Aorta (tissue), 5 donors: ENCODE results near the gene PTPRM. TPM values are rescaled to one million over a fixed set of nuclear protein-coding genes. Genes with fewer than 3 reads are reported as not detected.

ENCODE experiments used
- ATAC-seq: fragments of 200-7000 bp; cut with Tn5 transposase; one replicate; pipeline ENCODE4 v1.9.1; 2022; ENCODE audit warnings: moderate library complexity; ENCODE audit not compliant: low FRiP score
- DNase-seq, 2 donors: peaks; one replicate each; pipeline ENCODE4 v3.0.0-alpha.2; 2020
- H3K27ac ChIP-seq, 2 donors: one replicate each; pipeline ENCODE4 v1.5.1; 2013; ENCODE audit warnings: low read length in 2 of 2, mild to moderate bottlenecking in 2 of 2, moderate library complexity in 2 of 2, control low read depth in 1 of 2, inconsistent platforms in 1 of 2, low read depth in 1 of 2
- H3K27me3 ChIP-seq, 2 donors: one replicate each; pipeline ENCODE4 v1.6.1; 2013; ENCODE audit warnings: control low read depth in 1 of 2, low read length in 1 of 2, mild to moderate bottlenecking in 1 of 2, moderate library complexity in 1 of 2; ENCODE audit not compliant: insufficient read depth in 2 of 2, control insufficient read depth in 1 of 2
- H3K36me3 ChIP-seq, 2 donors: one replicate each; pipeline ENCODE4 v1.6.1; 2013; ENCODE audit warnings: control low read depth in 1 of 2, low read length in 1 of 2, mild to moderate bottlenecking in 1 of 2; ENCODE audit not compliant: insufficient read depth in 2 of 2, control insufficient read depth in 1 of 2
- H3K4me1 ChIP-seq, 2 donors: one replicate each; pipeline ENCODE4 v1.6.1; 2013; ENCODE audit warnings: low read length in 2 of 2, control low read depth in 1 of 2, mild to moderate bottlenecking in 1 of 2, moderate library complexity in 1 of 2; ENCODE audit not compliant: insufficient read depth in 2 of 2, control insufficient read depth in 1 of 2
- H3K4me3 ChIP-seq, 2 donors: one replicate each; pipeline ENCODE4 v1.5.1; 2013; ENCODE audit warnings: low read length in 2 of 2, control low read depth in 1 of 2, mild to moderate bottlenecking in 1 of 2
- H3K9me3 ChIP-seq: one replicate; pipeline ENCODE4 v1.6.1; 2013; ENCODE audit warnings: mild to moderate bottlenecking, low read length; ENCODE audit not compliant: control insufficient read depth
- WGBS, 2 donors: extraction: QIAGEN DNeasy Blood & Tissue Kit; methylation state at CpG; one replicate each; pipeline ENCODE4 v1.1.7; 2013; 5-methylcytosine and 5-hydroxymethylcytosine counted together
- intact Hi-C, 2 donors: fragments of 100-400 bp; cut with DNase I; formaldehyde crosslinking; loops; one replicate each; pipeline versions ENCODE4 v1.14.2 to v1.15.0; 2022
- polyA plus RNA-seq, 2 donors: library from polyadenylated mRNA; stranded (reverse); fragments of 200-250 nt; gene quantifications; one replicate each; pipeline ENCODE4 v1.2.3, GENCODE V29; 2013
- total RNA-seq, 2 donors: library from RNA; stranded (reverse); fragmentation: NEBNext Ultra II Directional; extraction: Animal tissue kit (Norgen Biotek cat#: 25700); gene quantifications; one replicate each; pipeline ENCODE4 v1.2.1, GENCODE V29; 2021
- donor health status: healthy with polysubstance abuse.
- donor health status: Bipolar disorder and iron deficiency.
- donor health status: DM: no; HTN: no; CAD: no.
- donor health status: DM: no; HTN: no; CAD: no.
- donor health status: DM: yes; HTN: yes; CAD: no.

The PTPRM gene
- total and polyA plus RNA-seq, 4 donors: 10.6 to 98.9 (median 65.6) TPM

- DNase-seq (no peak), ATAC-seq (no peak)
- Histone ChIP-seq H3K4me3 (no peak overlapping the region), H3K4me1 (no peaks in the 10 kb centered on the region), H3K27ac (no peak overlapping the region), H3K9me3 (no peaks in the 10 kb centered on the region), H3K27me3 (no peaks in the 10 kb centered on the region), H3K36me3 (no peaks in the 10 kb centered on the region)
- WGBS, 2 donors: 93 to 96% methylated on average over 4 of the region's 4 CpGs
- intact Hi-C loops: loop anchor here in 1 of 2 donors (1.0 kb wide), 1 partner anchor 14 kb away; no protein-coding TSS in a partner anchor
Measured at GRCh38 chr18:7940971-7941370, 373.9 kb downstream of the PTPRM start.

- intact Hi-C loops: loop anchor here in 1 of 2 donors (1.0 kb wide), 1 partner anchor 14 kb away; no protein-coding TSS in a partner anchor
- Histone ChIP-seq H3K27ac (no peak overlapping the region), H3K27me3 (no peaks in the 10 kb centered on the region), H3K4me1 (no peaks in the 10 kb centered on the region), H3K9me3 (no peaks in the 10 kb centered on the region), H3K4me3 (no peak overlapping the region), H3K36me3 (no peaks in the 10 kb centered on the region)
- no peak for DNase-seq
- no peak for ATAC-seq
- 89 to 90% methylated on average over 6 of the region's 6 CpGs for WGBS, 2 donors
Measured at GRCh38 chr18:7941533-7941932, 374.4 kb downstream of the PTPRM start.

- no peak for ATAC-seq
- H3K36me3 ChIP-seq: no peaks in the 10 kb centered on the region
- H3K27ac ChIP-seq: no peak overlapping the region
- H3K4me1 ChIP-seq: no peaks in the 10 kb centered on the region
- WGBS, 2 donors: 3 to 44% methylated on average over 3 of the region's 3 CpGs
- no peak for DNase-seq
- H3K27me3 ChIP-seq: no peaks in the 10 kb centered on the region
- intact Hi-C loops: loop anchor here in 1 of 2 donors (5.0 kb wide), 1 partner anchor 446 kb away; no protein-coding TSS in a partner anchor
- no peaks in the 10 kb centered on the region for H3K9me3 ChIP-seq
- no peak overlapping the region for H3K4me3 ChIP-seq
Measured at GRCh38 chr18:7945882-7946281, 378.8 kb downstream of the PTPRM start.

GRCh38 chr18:7946734-7947377 is 379.7 kb downstream of the PTPRM start:
- WGBS, 2 donors: 77 to 91% methylated on average over 7 of the region's 7 CpGs
- no peak for ATAC-seq
- H3K4me3 ChIP-seq: no peak overlapping the region
- H3K27me3 ChIP-seq: no peaks in the 10 kb centered on the region
- no peaks in the 10 kb centered on the region for H3K4me1 ChIP-seq
- intact Hi-C loops: loop anchor here in 1 of 2 donors (5.0 kb wide), 1 partner anchor 445 kb away; no protein-coding TSS in a partner anchor
- DNase-seq: no peak
- H3K36me3 ChIP-seq: no peaks in the 10 kb centered on the region
- no peaks in the 10 kb centered on the region for H3K9me3 ChIP-seq
- H3K27ac ChIP-seq: no peak overlapping the region

- DNase-seq (no peak), ATAC-seq (no peak)
- no peak overlapping the region for H3K4me3 ChIP-seq
- H3K9me3 ChIP-seq: no peaks in the 10 kb centered on the region
- H3K36me3 ChIP-seq: no peaks in the 10 kb centered on the region
- intact Hi-C loops: no loop called here
- no peaks in the 10 kb centered on the region for H3K4me1 ChIP-seq
- H3K27me3 ChIP-seq: no peaks in the 10 kb centered on the region
- WGBS, 2 donors: 94 to 96% methylated on average over 6 of the region's 6 CpGs
- H3K27ac ChIP-seq: no peak overlapping the region
Measured at GRCh38 chr18:7950380-7951136, 383.4 kb downstream of the PTPRM start.

GRCh38 chr18:7953095-7953958 is 386.2 kb downstream of the PTPRM start:
- H3K27me3 ChIP-seq: no peaks in the 10 kb centered on the region
- H3K36me3 ChIP-seq: no peaks in the 10 kb centered on the region
- H3K27ac ChIP-seq: no peak overlapping the region
- intact Hi-C loops: no loop called here
- H3K9me3 ChIP-seq: no peaks in the 10 kb centered on the region
- no peaks in the 10 kb centered on the region for H3K4me1 ChIP-seq
- no peak for DNase-seq
- no peak overlapping the region for H3K4me3 ChIP-seq
- WGBS, 2 donors: 95 to 96% methylated on average over 8 of the region's 8 CpGs
- no peak for ATAC-seq

GRCh38 chr18:7954238-7954637 is 387.1 kb downstream of the PTPRM start:
- Histone ChIP-seq H3K27me3 (no peaks in the 10 kb centered on the region), H3K9me3 (no peaks in the 10 kb centered on the region), H3K36me3 (no peaks in the 10 kb centered on the region), H3K4me1 (no peaks in the 10 kb centered on the region), H3K4me3 (no peak overlapping the region), H3K27ac (no peak overlapping the region)
- ATAC-seq: no peak
- intact Hi-C loops: no loop called here
- 41 to 44% methylated on average over 1 of the region's 1 CpG for WGBS, 2 donors
- no peak for DNase-seq

- ATAC-seq: no peak
- no peak for DNase-seq
- 98 to 99% methylated on average over 7 of the region's 7 CpGs for WGBS, 2 donors
- H3K4me3 ChIP-seq: no peak overlapping the region
- H3K4me1 ChIP-seq: no peaks in the 10 kb centered on the region
- no peaks in the 10 kb centered on the region for H3K27me3 ChIP-seq
- intact Hi-C loops: no loop called here
- no peaks in the 10 kb centered on the region for H3K9me3 ChIP-seq
- no peaks in the 10 kb centered on the region for H3K36me3 ChIP-seq
- no peak overlapping the region for H3K27ac ChIP-seq
Measured at GRCh38 chr18:7955175-7955574, 388.1 kb downstream of the PTPRM start.
